Sigmoid colon (tissue), 7 donors: Measurements from ENCODE around the gene TNRC18. TPM values are rescaled to one million over a fixed set of nuclear protein-coding genes. Genes with fewer than 3 reads are reported as not detected.

Source experiments
- DNase-seq: peaks from one replicate; pipeline ENCODE4 v3.0.0-alpha.2; 2019
- H3K27ac ChIP-seq, 4 donors: fragments of 200-600 bp; sonication (generic); one replicate each; pipeline ENCODE4 v1.5.1; 2016 to 2019; ENCODE audit warnings: mild to moderate bottlenecking in 1 of 4
- H3K27me3 ChIP-seq, 3 donors: fragments of 200-600 bp; sonication (generic); one replicate each; pipeline ENCODE4 v1.5.1; 2019; ENCODE audit warnings: mild to moderate bottlenecking in 1 of 3
- H3K36me3 ChIP-seq, 4 donors: fragments of 200-600 bp; sonication (generic); one replicate each; pipeline ENCODE4 v1.5.1; 2016 to 2019
- H3K4me1 ChIP-seq, 4 donors: fragments of 200-600 bp; sonication (generic); one replicate each; pipeline ENCODE4 v1.5.1; 2017 to 2019
- H3K4me3 ChIP-seq, 4 donors: fragments of 200-600 bp; sonication (generic); one replicate each; pipeline ENCODE4 v1.5.1; 2017 to 2019; ENCODE audit warnings: mild to moderate bottlenecking in 2 of 4, moderate library complexity in 1 of 4
- H3K9me3 ChIP-seq, 4 donors: fragments of 200-600 bp in 3 of 4; sonication (generic) in 3 of 4; one replicate each; pipeline versions ENCODE4 v1.5.1 to v1.6.1; 2013 to 2019
- CTCF ChIP-seq, 4 experiments: fragments of 450-650 bp in 3 of 4; fragments of 200-600 bp in 1 of 4; IDR thresholded peaks; one replicate each; pipeline ENCODE4 v1.5.1; 2016 to 2019; ENCODE audit warnings: antibody characterized with exemption in 4 of 4, mild to moderate bottlenecking in 3 of 4, moderate library complexity in 2 of 4
- EP300 ChIP-seq, 4 donors: sonication (generic); formaldehyde crosslinking; IDR thresholded peaks; one replicate each; pipeline ENCODE4 v1.6.1; 2017; ENCODE audit warnings: antibody characterized with exemption in 4 of 4
- POLR2A ChIP-seq, 2 donors: fragments of 450-650 bp; IDR thresholded peaks; one replicate each; pipeline ENCODE4 v1.6.1; 2016; ENCODE audit warnings: antibody characterized with exemption in 2 of 2, mild to moderate bottlenecking in 2 of 2, moderate library complexity in 2 of 2
- POLR2AphosphoS5 ChIP-seq, 4 donors: sonication (generic); formaldehyde crosslinking; IDR thresholded peaks; one replicate each; pipeline ENCODE4 v1.6.1; 2017; ENCODE audit warnings: antibody characterized with exemption in 4 of 4
- WGBS, 2 donors: extraction: QIAGEN DNeasy Blood & Tissue Kit; methylation state at CpG; one replicate each; pipeline ENCODE4 v1.1.7; 2013; 5-methylcytosine and 5-hydroxymethylcytosine counted together
- intact Hi-C: fragments of 100-400 bp; cut with DNase I; formaldehyde crosslinking; loops from one replicate; pipeline ENCODE4 v1.15.1; 2023
- polyA plus RNA-seq, 3 donors: library from polyadenylated mRNA; stranded (reverse); fragments of 200-250 nt; gene quantifications; one replicate each; pipeline ENCODE4 v1.2.3, GENCODE V29; 2013
- total RNA-seq, 4 donors: library from RNA; depleted of rRNA; stranded (reverse); fragments of >200 nt; gene quantifications; one replicate each; pipeline ENCODE4 v1.1.0, GENCODE V29; 2016
- donor health status: healthy with polysubstance abuse.
- donor health status: Bipolar disorder and iron deficiency.
- donor health status: healthy.

Gene TNRC18
- total and polyA plus RNA-seq, 7 donors = 12.6 to 187 (median 44.9) TPM

- Histone ChIP-seq H3K4me1 (peaks cover 0 to 25% (median 12%) of the 10 kb centered on the region in 4 donors), H3K27me3 (no peaks in the 10 kb centered on the region), H3K4me3 (no peak overlapping the region), H3K36me3 (no peaks in the 10 kb centered on the region), H3K27ac (no peak overlapping the region), H3K9me3 (no peaks in the 10 kb centered on the region)
- 53 to 72% methylated on average over 19 of the region's 19 CpGs for WGBS, 2 donors
- intact Hi-C loops = no loop called here
- no peak for TF ChIP-seq CTCF (IDR thresholded peaks at IDR 0.05)
- TF ChIP-seq POLR2AphosphoS5 (IDR thresholded peaks at IDR 0.05) = no peak
- no peak for TF ChIP-seq EP300 (IDR thresholded peaks at IDR 0.05)
- DNase-seq = no peak
Observed at GRCh38 chr7:5445981-5446594, 22.5 kb upstream of the TNRC18 start.

- Histone ChIP-seq H3K9me3 (no peaks in the 10 kb centered on the region), H3K36me3 (no peaks in the 10 kb centered on the region), H3K4me3 (no peak overlapping the region), H3K4me1 (peaks cover 0 to 24% (median 3%) of the 10 kb centered on the region in 4 donors), H3K27me3 (no peaks in the 10 kb centered on the region), H3K27ac (no peak overlapping the region)
- 91 to 92% methylated on average over 16 of the region's 16 CpGs for WGBS, 2 donors
- no peak for DNase-seq
- TF ChIP-seq POLR2A (IDR thresholded peaks at IDR 0.05) (no peak), EP300 (IDR thresholded peaks at IDR 0.05) (no peak), POLR2AphosphoS5 (IDR thresholded peaks at IDR 0.05) (no peak), CTCF (IDR thresholded peaks at IDR 0.05) (no peak)
- intact Hi-C loops = no loop called here
Observed at GRCh38 chr7:5443678-5444077, 20.0 kb upstream of the TNRC18 start.

- Histone ChIP-seq H3K27me3 (no peaks in the 10 kb centered on the region), H3K9me3 (no peaks in the 10 kb centered on the region), H3K4me1 (peaks cover 0 to 27% (median 8%) of the 10 kb centered on the region in 4 donors), H3K27ac (no peak overlapping the region), H3K36me3 (no peaks in the 10 kb centered on the region), H3K4me3 (no peak overlapping the region)
- no peak for TF ChIP-seq CTCF (IDR thresholded peaks at IDR 0.05)
- no peak for TF ChIP-seq EP300 (IDR thresholded peaks at IDR 0.05)
- no peak for TF ChIP-seq POLR2A (IDR thresholded peaks at IDR 0.05)
- no peak for TF ChIP-seq POLR2AphosphoS5 (IDR thresholded peaks at IDR 0.05)
- 89 to 91% methylated on average over 20 of the region's 20 CpGs for WGBS, 2 donors
- intact Hi-C loops = no loop called here
- DNase-seq = no peak
Observed at GRCh38 chr7:5442757-5443305, 19.2 kb upstream of the TNRC18 start.

- 57 to 72% methylated on average over 11 of the region's 11 CpGs for WGBS, 2 donors
- H3K4me1 ChIP-seq = peaks cover 0 to 31% (median 10%) of the 10 kb centered on the region in 4 donors
- no peak overlapping the region for H3K27ac ChIP-seq
- no peaks in the 10 kb centered on the region for H3K36me3 ChIP-seq
- no peaks in the 10 kb centered on the region for H3K9me3 ChIP-seq
- no peaks in the 10 kb centered on the region for H3K27me3 ChIP-seq
- TF ChIP-seq CTCF (IDR thresholded peaks at IDR 0.05) (no peak), EP300 (IDR thresholded peaks at IDR 0.05) (no peak), POLR2A (IDR thresholded peaks at IDR 0.05) (no peak), POLR2AphosphoS5 (IDR thresholded peaks at IDR 0.05) (no peak)
- H3K4me3 ChIP-seq = no peak overlapping the region
- DNase-seq = no peak
- intact Hi-C loops = no loop called here
Observed at GRCh38 chr7:5441840-5442503, 18.3 kb upstream of the TNRC18 start.
